Right cardiac atrium (tissue), 5 donors: ENCODE measurements around the gene SAP130. TPM values are rescaled to one million over a fixed set of nuclear protein-coding genes. Genes with fewer than 3 reads are reported as not detected.

Source experiments
- ATAC-seq, 2 donors: fragments of 200-7000 bp; cut with Tn5 transposase; one replicate each; pipeline versions ENCODE4 v1.8.0 to v1.9.1; 2020; ENCODE audit warnings: moderate library complexity in 2 of 2, mild to moderate bottlenecking in 1 of 2
- DNase-seq, 3 donors: peaks; one replicate each; pipeline ENCODE4 v3.0.0-alpha.2; 2020
- H3K27ac ChIP-seq: one replicate; pipeline ENCODE4 v1.5.1; 2013; ENCODE audit warnings: mild to moderate bottlenecking, low read length, control low read depth, moderate library complexity
- H3K27me3 ChIP-seq: one replicate; pipeline ENCODE4 v1.6.1; 2013; ENCODE audit not compliant: control insufficient read depth, insufficient read depth
- H3K4me1 ChIP-seq: one replicate; pipeline ENCODE4 v1.6.1; 2013; ENCODE audit warnings: low read length; ENCODE audit not compliant: control insufficient read depth, insufficient read depth
- H3K4me3 ChIP-seq: one replicate; pipeline ENCODE4 v1.5.1; 2013; ENCODE audit warnings: low read length, control low read depth
- H3K9me3 ChIP-seq: one replicate; pipeline ENCODE4 v1.6.1; 2013; ENCODE audit warnings: low read length; ENCODE audit not compliant: control insufficient read depth
- WGBS: extraction: QIAGEN DNeasy Blood & Tissue Kit; methylation state at CpG from one replicate; pipeline ENCODE4 v1.1.7; 2013; 5-methylcytosine and 5-hydroxymethylcytosine counted together
- intact Hi-C, 4 donors: fragments of 100-400 bp; cut with DNase I; formaldehyde crosslinking; loops; one replicate each; pipeline versions ENCODE4 v1.11.0 to v1.14.0; 2022 to 2023
- polyA plus RNA-seq: library from polyadenylated mRNA; stranded (reverse); fragments of 200-250 nt; gene quantifications from one replicate; pipeline ENCODE4 v1.2.3, GENCODE V29; 2013
- total RNA-seq, 4 donors: library from RNA; stranded (reverse); fragmentation: NEBNext Ultra II Directional; extraction: Animal tissue kit (Norgen Biotek cat#: 25700); gene quantifications; one replicate each; pipeline ENCODE4 v1.2.1, GENCODE V29; 2021
- donor health status: healthy with polysubstance abuse.
- donor health status: DM: no; HTN: yes; CAD: no.
- donor health status: DM: no; HTN: no; CAD: no.
- donor health status: DM: no; HTN: yes; CAD: no; lungs with severe emphysema.
- donor health status: DM: yes; HTN: yes; CAD: no.

SAP130 gene
- total and polyA plus RNA-seq, 5 donors: 5.7 to 15.0 (median 12.5) TPM

DNA sequence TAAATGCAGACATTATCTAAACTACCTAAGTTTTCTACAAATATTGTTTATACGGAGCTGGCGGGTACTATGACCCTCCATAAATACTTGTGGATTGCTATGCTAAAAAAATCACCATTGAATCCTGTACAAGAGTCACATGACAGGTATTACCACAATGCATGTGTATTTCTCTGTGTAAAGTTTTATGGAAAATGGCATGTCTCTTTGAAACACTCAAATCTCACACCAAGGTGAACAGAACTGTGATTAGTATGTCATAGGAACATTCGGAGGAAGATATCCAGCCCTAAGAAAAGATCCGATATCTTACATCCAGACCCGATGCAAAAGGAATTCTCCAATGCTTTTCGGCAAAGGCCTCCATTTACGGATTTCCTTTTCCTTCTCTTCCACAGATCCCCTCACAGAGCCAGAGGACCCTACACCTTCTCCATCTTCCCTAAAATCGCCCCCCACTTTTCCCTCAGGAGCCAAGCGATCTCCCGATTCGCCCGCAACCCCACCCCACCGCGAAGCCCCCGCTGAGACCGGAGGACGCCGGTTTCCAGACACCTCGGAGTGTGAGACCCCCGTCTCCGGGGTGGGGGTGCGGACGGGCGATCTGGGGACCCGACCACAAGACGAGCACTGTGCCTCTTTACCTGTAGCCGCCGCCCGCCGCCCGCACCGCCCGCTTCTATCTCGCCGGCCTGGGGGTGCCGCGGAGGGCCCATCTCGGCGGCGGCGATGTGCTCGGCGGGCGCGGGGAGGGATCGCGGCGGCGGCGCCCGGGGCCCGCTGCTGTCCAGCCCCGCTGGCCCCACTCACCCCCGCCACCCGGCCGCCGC is 1.2 kb downstream of the SAP130 start:
- under 1% methylated on average over 57 of the region's 57 CpGs for WGBS
- Histone ChIP-seq H3K4me1 (no peaks in the 10 kb centered on the region), H3K27ac (peak overlapping the region; percentile 28), H3K27me3 (no peaks in the 10 kb centered on the region), H3K9me3 (no peaks in the 10 kb centered on the region), H3K4me3 (peak overlapping the region; percentile 87)
- DNase-seq (no peak), ATAC-seq (no peak)
- intact Hi-C loops: loop anchor here in 1 of 4 donors (5.0 kb wide), 1 partner anchor 66 kb away; the partner anchor contains the start of gene UGGT1

DNA sequence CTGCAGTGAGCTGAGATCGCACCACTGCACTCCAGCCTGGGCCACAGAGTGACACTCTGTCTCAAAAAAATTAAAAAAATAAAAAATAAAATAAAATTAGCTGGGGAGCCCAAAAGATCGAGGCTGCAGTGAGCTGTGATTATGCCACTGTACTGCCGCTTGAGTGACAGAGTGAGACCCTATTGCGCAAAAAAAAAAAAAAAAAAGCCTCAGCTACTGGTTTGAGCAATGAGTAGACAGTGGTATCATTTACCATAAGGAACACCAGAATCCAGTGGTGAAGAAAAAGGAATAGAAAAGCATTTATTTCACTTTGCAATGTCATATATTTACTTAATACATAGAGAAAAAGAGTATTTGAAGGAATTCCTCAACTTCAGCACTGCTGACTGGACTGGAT is 3.0 kb downstream of the SAP130 start:
- intact Hi-C loops: loop anchor here in 1 of 4 donors (5.0 kb wide), 1 partner anchor 67 kb away; the partner anchor contains the start of gene UGGT1
- no peak for ATAC-seq

DNA sequence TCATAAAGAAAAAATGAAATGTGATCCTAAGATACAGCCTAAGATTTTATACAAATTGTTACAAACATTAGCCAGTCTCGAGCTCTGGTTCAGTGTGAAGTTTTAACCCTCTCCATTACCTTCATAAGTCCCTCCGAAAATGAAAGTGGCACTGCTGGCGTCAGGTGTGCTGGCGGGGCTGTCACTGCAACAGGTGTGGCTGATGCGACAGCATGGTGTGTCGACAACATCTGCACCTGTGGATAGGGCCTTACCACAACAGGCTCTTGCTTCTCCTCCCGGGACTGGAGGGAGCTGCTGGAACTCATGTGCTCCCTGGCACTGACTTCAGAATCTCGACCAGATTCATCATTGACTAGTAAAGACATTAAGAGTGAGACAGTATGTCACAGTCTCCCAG is 10.3 kb downstream of the SAP130 start:
- Histone ChIP-seq H3K9me3 (no peaks in the 10 kb centered on the region), H3K4me3 (no peak overlapping the region), H3K4me1 (no peaks in the 10 kb centered on the region), H3K27ac (no peak overlapping the region), H3K27me3 (no peaks in the 10 kb centered on the region)
- 90% methylated on average over 8 of the region's 8 CpGs for WGBS
- intact Hi-C loops: no loop called here
- no peak for DNase-seq
- ATAC-seq: no peak

More for the DNA sequence above, 3.0 kb downstream of the SAP130 start:
- Histone ChIP-seq H3K27ac (no peak overlapping the region), H3K4me1 (no peaks in the 10 kb centered on the region), H3K27me3 (no peaks in the 10 kb centered on the region), H3K9me3 (no peaks in the 10 kb centered on the region), H3K4me3 (no peak overlapping the region)
- 88% methylated on average over 4 of the region's 4 CpGs for WGBS
- DNase-seq: no peak

DNA sequence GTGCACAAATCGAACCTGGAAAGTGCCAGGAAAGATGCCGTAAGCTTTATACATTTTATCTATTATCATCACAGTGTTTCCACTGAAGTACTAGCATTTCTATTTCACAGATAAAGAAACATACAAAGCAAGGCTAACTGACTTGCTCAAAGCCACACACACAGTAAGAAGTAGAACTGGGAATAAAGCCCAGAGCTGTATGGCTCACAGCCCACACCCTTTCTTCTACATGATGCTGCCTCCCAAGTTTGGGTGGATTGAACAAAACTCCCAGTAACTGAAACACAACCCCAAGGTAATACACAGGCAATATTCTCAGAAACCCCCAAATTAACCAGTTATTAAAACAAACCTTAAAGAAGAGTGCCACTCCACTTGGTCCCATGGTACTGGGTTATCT is 11.2 kb downstream of the SAP130 start:
- Histone ChIP-seq H3K9me3 (no peaks in the 10 kb centered on the region), H3K27ac (no peak overlapping the region), H3K4me3 (no peak overlapping the region), H3K4me1 (no peaks in the 10 kb centered on the region), H3K27me3 (no peaks in the 10 kb centered on the region)
- intact Hi-C loops: no loop called here
- peak in 1 of 2 donors; percentile 61 for ATAC-seq
- WGBS: 65% methylated on average over 2 of the region's 2 CpGs
- DNase-seq: no peak

DNA sequence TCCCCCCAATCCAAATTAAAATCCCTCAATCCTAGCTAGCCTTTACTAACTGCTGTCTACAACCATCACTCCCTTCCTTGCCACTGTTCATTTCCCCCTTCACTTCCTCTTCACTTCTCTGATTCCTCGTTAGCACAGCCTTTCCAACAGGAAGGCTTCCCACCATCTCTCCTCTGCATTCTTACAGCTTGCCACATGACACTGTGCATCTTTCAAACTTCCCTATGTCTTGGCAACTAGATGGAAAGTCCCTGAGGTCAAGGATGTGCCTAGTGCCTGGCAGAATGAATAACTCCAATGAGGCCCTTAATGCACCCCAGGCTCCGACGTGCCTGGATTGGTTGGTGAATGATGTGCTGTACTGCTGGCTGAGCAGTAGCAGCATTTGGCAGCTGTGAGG is 15.2 kb downstream of the SAP130 start:
- intact Hi-C loops: no loop called here
- Histone ChIP-seq H3K27me3 (no peaks in the 10 kb centered on the region), H3K4me3 (no peak overlapping the region), H3K9me3 (no peaks in the 10 kb centered on the region), H3K4me1 (no peaks in the 10 kb centered on the region), H3K27ac (no peak overlapping the region)
- 79% methylated on average over 3 of the region's 3 CpGs for WGBS
- no peak for DNase-seq
- ATAC-seq: no peak

DNA sequence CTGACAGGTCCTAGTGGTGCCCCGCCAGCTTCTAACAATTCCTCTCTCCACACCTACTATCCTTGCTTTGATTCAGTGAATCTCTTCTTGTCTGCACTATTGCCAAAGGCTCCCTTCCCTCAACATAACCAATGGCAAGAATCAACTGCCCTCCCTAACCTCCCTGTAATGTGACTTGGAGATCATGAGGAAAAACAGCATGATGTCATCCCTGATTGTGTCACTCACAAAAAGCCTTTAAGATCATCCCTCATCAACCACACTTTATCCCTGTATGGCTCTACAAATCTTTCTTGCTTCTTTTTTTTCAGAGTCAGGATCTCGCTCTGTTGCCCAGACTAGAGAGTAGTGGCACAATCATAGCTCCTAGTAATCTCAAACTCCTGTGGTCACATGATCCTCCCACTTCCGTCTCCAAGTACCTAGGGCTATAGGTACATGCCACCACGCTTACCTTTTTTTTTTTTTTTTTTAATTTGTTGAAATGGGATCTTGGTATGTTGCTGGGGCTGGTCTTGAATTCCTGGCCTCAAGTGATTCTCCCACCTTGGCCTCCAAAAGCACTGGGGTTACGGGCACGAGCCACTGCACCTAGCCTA is 19.7 kb downstream of the SAP130 start:
- H3K27ac ChIP-seq: no peak overlapping the region
- no peaks in the 10 kb centered on the region for H3K27me3 ChIP-seq
- DNase-seq (no peak), ATAC-seq (no peak)
- WGBS: 95% methylated on average over 6 of the region's 6 CpGs
- intact Hi-C loops: no loop called here
- no peaks in the 10 kb centered on the region for H3K9me3 ChIP-seq
- no peak overlapping the region for H3K4me3 ChIP-seq
- H3K4me1 ChIP-seq: no peaks in the 10 kb centered on the region

DNA sequence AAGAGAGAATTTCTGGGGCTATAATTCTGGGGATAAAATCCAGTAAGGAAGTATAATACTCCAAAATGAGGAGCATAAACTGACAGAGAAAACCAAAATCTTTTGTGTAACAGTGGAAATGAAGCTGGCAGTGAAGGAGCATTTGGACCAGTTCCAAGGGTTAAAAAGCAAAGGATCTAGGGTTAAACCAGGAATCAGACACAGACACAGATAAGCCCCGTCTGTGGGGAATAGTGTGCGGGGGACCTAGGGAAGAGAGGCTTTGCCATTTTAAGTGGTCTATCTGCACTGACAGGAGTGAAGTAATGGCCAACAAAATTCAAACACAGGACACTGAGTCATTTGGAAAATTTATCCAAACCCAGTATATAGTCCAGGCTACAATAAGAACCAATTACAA is 23.4 kb downstream of the SAP130 start:
- intact Hi-C loops: no loop called here
- WGBS: 41% methylated on average over 2 of the region's 2 CpGs
- Histone ChIP-seq H3K27ac (no peak overlapping the region), H3K9me3 (no peaks in the 10 kb centered on the region), H3K4me1 (no peaks in the 10 kb centered on the region), H3K27me3 (no peaks in the 10 kb centered on the region), H3K4me3 (no peak overlapping the region)
- no peak for DNase-seq
- no peak for ATAC-seq

DNA sequence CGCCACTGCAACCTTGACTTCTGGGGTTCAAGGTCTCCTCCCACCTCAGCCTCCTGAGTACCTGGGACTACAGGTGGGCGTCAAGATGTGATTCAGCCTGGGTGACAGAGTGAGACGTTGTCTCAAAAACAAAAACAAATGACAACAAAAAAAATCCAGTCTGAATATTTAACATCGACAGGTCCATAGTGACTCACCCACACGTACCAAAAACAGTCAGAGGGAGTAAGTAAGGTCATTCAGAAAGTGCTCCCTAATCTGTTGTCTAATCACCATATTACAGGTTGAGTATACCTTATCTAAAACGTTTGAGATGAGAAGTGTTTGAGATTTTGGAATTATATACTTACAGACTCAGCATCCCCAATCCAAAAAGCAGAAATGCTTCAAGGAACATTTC is 24.4 kb downstream of the SAP130 start:
- Histone ChIP-seq H3K27ac (no peak overlapping the region), H3K4me3 (no peak overlapping the region), H3K27me3 (no peaks in the 10 kb centered on the region), H3K9me3 (no peaks in the 10 kb centered on the region), H3K4me1 (no peaks in the 10 kb centered on the region)
- 86% methylated on average over 6 of the region's 6 CpGs for WGBS
- ATAC-seq (no peak), DNase-seq (no peak)
- intact Hi-C loops: no loop called here

DNA sequence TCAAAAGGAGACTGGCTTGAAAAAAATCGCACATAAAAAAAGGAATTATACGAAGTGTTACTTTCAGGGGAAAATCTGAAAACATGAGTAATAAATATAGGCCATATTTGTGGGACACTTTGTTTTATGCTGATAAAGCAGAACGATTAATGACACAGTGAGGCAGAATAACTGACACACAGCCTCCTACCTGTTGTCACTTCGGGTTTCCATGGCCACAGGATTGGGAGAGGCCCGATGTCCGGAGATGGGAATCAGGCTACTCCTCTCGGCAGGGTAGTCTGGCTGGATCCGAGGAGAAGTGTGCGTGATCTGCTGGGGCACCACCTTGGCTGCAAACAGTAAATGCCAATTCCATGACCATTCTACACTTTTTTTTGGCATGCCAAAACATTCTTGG is 31.7 kb downstream of the SAP130 start:
- Histone ChIP-seq H3K4me3 (no peak overlapping the region), H3K27me3 (no peaks in the 10 kb centered on the region), H3K27ac (no peak overlapping the region), H3K4me1 (no peaks in the 10 kb centered on the region), H3K9me3 (no peaks in the 10 kb centered on the region)
- 85% methylated on average over 9 of the region's 9 CpGs for WGBS
- no peak for ATAC-seq
- intact Hi-C loops: no loop called here
- no peak for DNase-seq

DNA sequence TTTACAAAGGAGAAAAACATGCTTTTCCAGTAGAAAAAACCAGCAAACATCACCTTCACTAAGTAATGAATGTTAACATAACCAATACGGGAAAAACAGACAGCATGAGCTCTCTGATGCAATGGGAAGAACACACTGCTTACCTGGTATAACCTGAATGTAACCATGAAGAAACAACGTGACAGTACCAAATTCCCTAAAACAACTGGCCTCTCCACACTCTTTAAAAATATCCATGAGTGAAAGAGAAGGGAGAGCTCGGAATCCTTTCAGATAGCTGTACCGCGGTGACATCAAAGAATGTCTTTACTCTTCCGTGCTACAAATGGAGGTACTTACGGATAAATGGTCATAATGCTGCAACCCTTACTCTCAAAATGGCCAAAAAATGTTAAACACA is 32.1 kb downstream of the SAP130 start:
- intact Hi-C loops: no loop called here
- no peaks in the 10 kb centered on the region for H3K4me1 ChIP-seq
- DNase-seq (no peak), ATAC-seq (no peak)
- no peaks in the 10 kb centered on the region for H3K9me3 ChIP-seq
- 91% methylated on average over 7 of the region's 7 CpGs for WGBS
- no peak overlapping the region for H3K27ac ChIP-seq
- no peak overlapping the region for H3K4me3 ChIP-seq
- no peaks in the 10 kb centered on the region for H3K27me3 ChIP-seq

DNA sequence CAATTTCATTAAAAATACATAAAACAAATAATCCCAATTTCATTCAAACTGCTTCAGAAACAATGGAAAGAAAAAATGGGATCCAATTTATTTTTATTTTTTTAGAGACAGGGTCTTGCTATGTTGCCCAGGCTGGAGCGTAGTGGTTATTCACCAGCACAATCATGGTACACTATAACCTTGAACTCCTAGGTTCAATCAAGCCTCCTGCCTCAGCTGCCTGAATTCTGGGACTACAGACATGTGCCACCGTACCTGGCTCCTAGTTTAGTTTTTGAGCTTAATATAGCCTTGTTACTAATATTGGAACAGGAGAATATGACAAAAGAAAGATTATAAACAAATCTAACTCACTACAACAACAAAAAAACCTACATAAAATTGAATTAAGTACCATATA is 34.2 kb downstream of the SAP130 start:
- Histone ChIP-seq H3K4me3 (no peak overlapping the region), H3K27me3 (no peaks in the 10 kb centered on the region), H3K27ac (no peak overlapping the region), H3K9me3 (no peaks in the 10 kb centered on the region), H3K4me1 (no peaks in the 10 kb centered on the region)
- WGBS: 84% methylated on average over 2 of the region's 2 CpGs
- no peak for ATAC-seq
- intact Hi-C loops: no loop called here
- DNase-seq: no peak
